Activated T-cell treated with anti-CD3 and anti-CD28 coated beads, Interleukin-2, amount 50 U/mL, for 24 hours (primary cell): ENCODE data around the gene CRLF2.
"Not testable (repeated sequence)": the region's sequence is repeated elsewhere in the genome, so short reads cannot be mapped to it uniquely, and the experiment has no call there.

Experiments
- DNase-seq: peaks from one replicate; pipeline ENCODE4 v3.0.0-alpha.2; 2020
- H3K27ac Mint-ChIP-seq: 2 replicates; pipeline ENCODE4 v1.8.0; 2020; ENCODE audit warnings: mild to moderate bottlenecking, mixed read lengths
- H3K27me3 Mint-ChIP-seq: 2 replicates; pipeline ENCODE4 v1.8.0; 2020; ENCODE audit warnings: mixed read lengths
- H3K36me3 Mint-ChIP-seq: 2 replicates; pipeline ENCODE4 v1.8.0; 2020; ENCODE audit warnings: low read depth, mixed read lengths
- H3K4me1 Mint-ChIP-seq: 2 replicates; pipeline ENCODE4 v1.8.0; 2020; ENCODE audit warnings: low read depth, mixed read lengths
- H3K4me3 Mint-ChIP-seq: 2 replicates; pipeline ENCODE4 v1.8.0; 2020; ENCODE audit warnings: mild to moderate bottlenecking, moderate library complexity, mixed read lengths
- H3K9me3 Mint-ChIP-seq: 2 replicates; pipeline ENCODE4 v1.8.0; 2020; ENCODE audit warnings: mixed read lengths

CRLF2 gene

DNA sequence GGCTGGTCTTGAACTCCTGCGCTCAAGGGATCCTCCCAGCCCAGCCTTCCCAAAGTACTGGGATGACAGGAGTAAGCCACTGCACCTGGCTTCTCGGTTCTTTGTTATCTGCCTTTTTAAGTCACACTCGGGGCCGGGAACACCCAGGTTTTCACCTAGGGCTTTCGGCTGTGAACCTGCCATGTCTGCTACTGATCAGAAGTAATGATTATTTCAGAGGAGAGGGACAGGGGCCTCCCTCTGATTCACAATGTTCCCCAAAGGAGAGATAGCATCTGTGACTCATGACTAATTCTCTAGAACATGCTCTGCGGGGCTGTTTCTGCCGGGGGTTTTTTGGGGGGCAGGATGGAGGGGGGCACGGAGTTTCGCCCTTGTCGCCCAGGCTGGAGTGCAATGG is 26.9 kb downstream of the CRLF2 start:
- Mint-ChIP-seq H3K4me3 (no peak overlapping the region), H3K27me3 (no peaks in the 10 kb centered on the region), H3K36me3 (no peaks in the 10 kb centered on the region), H3K9me3 (no peaks in the 10 kb centered on the region), H3K4me1 (peaks cover 3% of the 10 kb centered on the region), H3K27ac (no peak overlapping the region)
- no peak for DNase-seq

DNA sequence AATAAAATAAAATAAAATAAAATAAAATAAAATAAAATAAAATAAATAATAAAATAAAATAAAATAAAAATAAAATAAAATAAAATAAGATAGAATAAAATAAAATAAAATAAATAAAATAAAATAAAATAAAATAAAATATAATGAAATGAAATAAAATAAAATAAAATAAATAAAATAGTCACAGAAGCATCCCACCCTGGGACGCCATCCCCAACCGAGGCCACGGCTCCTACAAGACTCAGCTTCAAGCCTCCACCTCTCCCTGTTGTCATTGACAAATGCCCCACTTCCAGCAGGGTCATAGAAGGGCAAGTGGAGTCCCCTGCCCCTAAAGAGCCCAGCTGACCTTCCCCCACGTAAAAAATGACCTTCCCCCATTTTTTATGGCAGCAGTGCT is 30.2 kb downstream of the CRLF2 start:
- H3K4me3 Mint-ChIP-seq = no peak overlapping the region
- no peaks in the 10 kb centered on the region for H3K27me3 Mint-ChIP-seq
- H3K27ac Mint-ChIP-seq = no peak overlapping the region
- H3K36me3 Mint-ChIP-seq = no peaks in the 10 kb centered on the region
- no peak for DNase-seq
- peaks cover 3% of the 10 kb centered on the region for H3K4me1 Mint-ChIP-seq
- H3K9me3 Mint-ChIP-seq = no peaks in the 10 kb centered on the region

DNA sequence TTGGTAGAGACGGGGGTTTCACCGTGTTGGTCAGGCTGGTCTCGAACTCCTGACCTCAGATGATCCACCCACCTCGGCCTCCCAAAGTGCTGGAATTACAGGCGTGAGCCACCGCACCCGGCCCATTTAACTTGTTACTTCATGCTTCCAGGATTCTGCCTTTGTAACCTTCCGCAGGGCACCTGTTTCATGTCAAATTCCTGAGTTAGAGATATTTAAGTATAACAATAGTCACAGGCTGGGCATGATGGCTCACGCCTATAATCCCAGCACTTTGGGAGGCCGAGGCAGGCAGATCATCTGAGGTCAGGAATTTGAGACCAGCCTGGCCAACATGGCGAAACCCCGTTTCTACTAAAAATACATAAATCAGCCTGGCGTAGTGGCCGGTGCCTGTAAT is 30.8 kb downstream of the CRLF2 start:
- not testable (repeated sequence) for H3K4me1 Mint-ChIP-seq, H3K9me3 Mint-ChIP-seq, DNase-seq, H3K4me3 Mint-ChIP-seq, H3K36me3 Mint-ChIP-seq, H3K27ac Mint-ChIP-seq, H3K27me3 Mint-ChIP-seq

DNA sequence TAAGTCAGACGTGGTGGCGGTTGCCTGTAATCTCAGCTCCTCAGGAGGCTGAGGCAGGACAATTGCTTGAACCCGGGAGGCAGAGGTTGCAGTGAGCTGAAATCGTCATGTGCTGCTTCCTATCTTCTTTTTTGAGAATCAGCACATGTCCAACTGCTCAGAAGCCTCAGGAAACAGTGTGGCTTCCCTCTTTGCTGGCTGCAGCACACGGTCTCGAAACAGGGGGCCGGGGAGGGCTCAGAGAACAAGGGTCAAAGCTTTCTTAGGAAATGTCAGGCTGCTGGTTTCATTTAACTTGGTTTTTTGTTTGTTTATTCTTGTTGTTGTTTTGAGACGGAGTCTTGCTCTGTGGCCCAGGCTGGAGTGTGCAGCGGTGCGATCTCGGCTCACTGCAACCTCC is 31.3 kb downstream of the CRLF2 start:
- Mint-ChIP-seq H3K27ac (no peak overlapping the region), H3K9me3 (no peaks in the 10 kb centered on the region), H3K4me3 (no peak overlapping the region), H3K4me1 (peaks cover 3% of the 10 kb centered on the region), H3K36me3 (no peaks in the 10 kb centered on the region), H3K27me3 (no peaks in the 10 kb centered on the region)
- no peak for DNase-seq

DNA sequence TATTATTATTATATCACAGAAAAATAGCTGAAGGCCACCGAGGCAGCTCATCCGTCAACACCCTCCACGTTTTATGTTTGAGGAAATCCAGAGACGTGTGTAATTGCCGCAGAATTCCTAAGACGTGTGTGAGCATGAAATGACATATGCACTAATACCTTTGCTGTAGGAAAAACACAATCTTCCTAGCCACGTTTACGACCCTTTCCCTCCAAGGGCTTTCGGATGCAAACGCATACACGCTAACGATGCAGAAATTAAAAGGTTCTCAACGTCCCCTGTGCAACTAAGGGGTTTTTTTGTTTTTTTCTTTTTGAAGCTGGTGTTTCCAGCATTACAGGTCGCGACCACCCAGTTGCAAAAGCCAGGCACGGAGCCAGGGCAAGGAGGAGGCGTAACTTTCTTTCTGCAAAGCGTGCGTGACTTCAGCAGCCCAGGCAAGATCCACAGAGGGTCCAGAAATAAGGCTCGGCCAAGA is 33.8 kb downstream of the CRLF2 start:
- DNase-seq = no peak
- no peak overlapping the region for H3K27ac Mint-ChIP-seq
- H3K9me3 Mint-ChIP-seq = no peaks in the 10 kb centered on the region

DNA sequence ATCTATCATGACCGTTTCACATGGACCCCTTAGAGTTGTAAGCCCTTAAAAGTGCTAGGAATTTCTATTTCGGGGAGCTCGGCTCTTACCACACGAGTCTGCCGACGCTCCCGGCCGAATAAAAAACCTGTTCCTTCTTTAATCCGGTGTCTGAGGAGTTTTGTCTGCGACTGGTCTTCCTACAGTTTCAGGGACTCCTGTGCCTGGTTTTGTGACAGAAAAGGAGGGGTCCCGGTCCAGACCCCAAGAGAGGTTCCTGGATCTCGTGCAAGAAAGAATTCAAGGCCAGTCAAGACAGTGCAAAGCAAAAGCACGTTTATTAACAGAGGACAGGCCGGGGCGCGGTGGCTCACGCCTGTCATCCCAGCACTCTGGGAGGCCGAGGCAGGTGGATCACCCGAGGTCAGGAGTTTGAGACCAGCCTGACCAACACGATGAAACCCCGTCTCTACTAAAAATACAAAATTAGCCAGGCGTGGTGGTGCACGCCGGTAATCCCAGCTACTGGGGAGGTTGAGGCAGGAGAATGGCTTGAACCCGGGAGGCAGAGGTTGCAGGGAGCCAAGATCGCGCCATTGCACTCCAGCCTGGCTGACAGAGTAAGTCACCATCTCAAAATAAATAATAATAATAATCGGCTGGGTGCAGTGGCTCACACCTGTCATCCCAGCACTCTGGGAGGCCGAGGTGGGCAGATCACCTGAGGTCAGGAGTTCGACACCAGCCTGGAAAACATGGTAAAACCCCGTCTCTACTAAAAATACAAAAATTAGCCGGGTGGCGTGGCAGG is 35.7 kb downstream of the CRLF2 start:
- not testable (repeated sequence) for H3K4me3 Mint-ChIP-seq, H3K36me3 Mint-ChIP-seq, H3K4me1 Mint-ChIP-seq, DNase-seq, H3K27ac Mint-ChIP-seq, H3K27me3 Mint-ChIP-seq, H3K9me3 Mint-ChIP-seq

More for the DNA sequence above, 33.8 kb downstream of the CRLF2 start:
- Mint-ChIP-seq H3K4me3 (no peak overlapping the region), H3K36me3 (no peaks in the 10 kb centered on the region), H3K4me1 (no peaks in the 10 kb centered on the region), H3K27me3 (no peaks in the 10 kb centered on the region)

DNA sequence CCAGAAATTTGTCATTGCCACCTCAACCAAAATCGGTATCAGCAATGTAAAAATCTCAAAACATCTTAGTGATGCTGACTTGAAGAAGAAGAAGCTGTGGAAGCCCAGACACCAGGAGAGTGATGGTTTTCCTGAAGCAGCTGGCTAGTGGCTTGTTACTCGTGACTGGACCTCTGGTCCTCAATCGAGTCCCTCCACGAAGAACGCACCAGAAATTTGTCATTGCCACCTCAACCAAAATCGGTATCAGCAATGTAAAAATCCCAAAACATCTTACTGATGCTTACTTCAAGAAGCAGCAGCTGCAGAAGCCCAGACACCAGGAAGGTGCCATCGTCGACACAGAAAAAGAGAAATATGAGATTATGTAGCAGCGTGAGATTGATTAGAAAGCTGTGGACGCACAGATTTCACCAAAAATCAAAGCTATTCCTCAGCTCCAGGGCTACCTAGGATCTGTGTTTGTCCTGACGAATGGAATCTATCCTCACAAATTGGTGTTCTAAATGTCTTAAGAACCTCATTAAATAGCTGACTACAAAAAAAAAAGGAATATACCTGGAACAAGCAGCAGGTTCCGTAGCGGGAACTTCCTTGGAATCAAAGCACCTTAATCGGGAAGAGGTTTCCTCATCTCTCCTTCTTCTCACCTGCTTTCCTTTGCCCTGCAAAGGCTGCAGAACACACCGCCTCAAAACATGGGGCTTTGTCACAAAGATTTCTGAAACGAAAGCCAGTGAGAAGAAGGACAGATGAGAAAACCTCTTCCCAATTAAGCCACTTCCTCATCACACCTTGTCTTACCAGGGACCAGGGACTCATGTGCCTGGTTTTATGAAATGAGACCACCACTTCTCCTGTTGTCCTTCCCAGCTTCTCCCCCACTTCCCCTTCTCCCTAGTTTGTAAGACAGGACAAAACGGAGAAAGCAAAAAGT is 37.6 kb downstream of the CRLF2 start:
- not testable (repeated sequence) for H3K27ac Mint-ChIP-seq

DNA sequence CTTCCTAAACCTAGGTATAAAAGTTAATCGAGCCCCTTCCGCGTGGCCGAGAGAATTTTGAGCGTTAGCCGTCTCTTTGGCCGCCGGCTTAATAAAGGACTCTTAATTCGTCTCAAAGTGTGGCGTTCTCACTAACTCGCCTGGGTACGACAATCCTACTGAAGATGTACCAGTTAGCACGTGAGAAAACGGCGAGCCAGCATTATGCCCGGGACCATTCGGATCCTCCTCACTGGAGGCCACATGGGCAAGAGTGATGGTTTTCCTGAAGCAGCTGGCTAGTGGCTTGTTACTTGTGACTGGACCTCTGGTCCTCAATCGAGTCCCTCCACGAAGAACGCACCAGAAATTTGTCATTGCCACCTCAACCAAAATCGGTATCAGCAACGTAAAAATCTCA is 39.0 kb downstream of the CRLF2 start:
- H3K4me1 Mint-ChIP-seq, H3K36me3 Mint-ChIP-seq, H3K9me3 Mint-ChIP-seq, H3K27me3 Mint-ChIP-seq, H3K4me3 Mint-ChIP-seq, H3K27ac Mint-ChIP-seq, DNase-seq: not testable (repeated sequence)

More for the DNA sequence above, 37.6 kb downstream of the CRLF2 start:
- not testable (repeated sequence) for H3K4me1 Mint-ChIP-seq, H3K4me3 Mint-ChIP-seq, H3K9me3 Mint-ChIP-seq, H3K27me3 Mint-ChIP-seq, DNase-seq, H3K36me3 Mint-ChIP-seq

DNA sequence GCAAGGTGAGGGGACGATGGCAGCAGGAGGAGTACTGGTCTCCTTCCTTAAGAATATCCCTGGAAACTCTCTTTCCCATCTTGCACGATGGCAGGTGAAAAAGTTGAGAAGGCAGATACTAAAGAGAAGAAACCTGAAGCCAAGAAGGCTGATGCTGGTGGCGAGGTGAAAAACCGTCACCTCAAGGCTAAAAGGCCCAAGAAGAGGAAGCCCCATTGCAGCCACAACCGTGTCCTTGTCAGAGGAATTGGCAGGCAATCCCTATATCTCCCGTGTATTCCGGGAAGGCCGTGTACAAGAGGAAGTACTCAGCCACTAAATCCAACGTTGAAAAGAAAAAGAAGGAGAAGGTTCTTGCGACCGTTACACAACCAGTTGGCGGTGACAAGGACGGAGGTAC is 40.0 kb downstream of the CRLF2 start:
- Mint-ChIP-seq H3K27ac (no peak overlapping the region), H3K4me1 (no peaks in the 10 kb centered on the region), H3K4me3 (no peak overlapping the region), H3K9me3 (no peaks in the 10 kb centered on the region), H3K36me3 (no peaks in the 10 kb centered on the region), H3K27me3 (no peaks in the 10 kb centered on the region)
- no peak for DNase-seq

DNA sequence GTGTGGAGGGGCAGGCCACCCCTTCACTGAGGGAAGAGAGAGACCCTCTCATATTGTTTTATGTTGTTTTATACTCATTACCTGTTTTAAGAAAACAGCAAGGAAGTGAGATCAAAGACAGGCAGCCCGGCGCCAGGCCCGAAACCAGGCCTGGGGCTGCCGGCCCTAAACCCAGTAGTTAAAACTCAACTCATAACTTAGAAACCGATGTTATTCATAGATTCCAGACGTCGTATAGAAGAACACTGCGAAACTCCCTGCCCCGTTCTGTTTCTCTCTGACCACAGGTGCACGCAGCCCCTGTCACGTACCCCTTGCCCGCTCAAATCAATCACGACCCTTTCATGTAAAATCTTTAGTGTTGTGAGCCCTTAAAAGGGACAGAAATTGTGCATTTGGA is 40.5 kb downstream of the CRLF2 start:
- H3K4me1 Mint-ChIP-seq, H3K27me3 Mint-ChIP-seq, DNase-seq, H3K4me3 Mint-ChIP-seq, H3K27ac Mint-ChIP-seq, H3K36me3 Mint-ChIP-seq, H3K9me3 Mint-ChIP-seq: not testable (repeated sequence)

DNA sequence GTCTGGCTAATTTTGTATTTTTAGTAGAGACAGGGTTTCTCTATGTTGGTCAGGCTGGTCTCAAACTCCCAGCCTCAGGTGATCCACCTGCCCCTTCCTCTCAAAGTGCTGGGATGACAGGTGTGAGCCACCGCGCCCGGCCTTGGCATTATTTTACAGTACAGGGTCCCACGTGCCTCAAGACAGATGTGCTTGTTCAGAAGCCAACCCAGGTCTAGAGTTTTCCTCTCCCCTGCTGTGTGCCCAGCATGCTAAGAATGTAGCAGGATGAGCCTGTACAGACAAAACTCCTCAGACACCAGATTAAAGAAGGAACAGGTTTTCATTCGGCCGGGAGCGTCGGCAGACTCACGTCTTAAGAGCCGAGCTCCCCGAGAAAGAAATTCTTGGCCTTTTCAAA is 42.2 kb downstream of the CRLF2 start:
- Mint-ChIP-seq H3K4me3 (no peak overlapping the region), H3K27ac (no peak overlapping the region)

DNA sequence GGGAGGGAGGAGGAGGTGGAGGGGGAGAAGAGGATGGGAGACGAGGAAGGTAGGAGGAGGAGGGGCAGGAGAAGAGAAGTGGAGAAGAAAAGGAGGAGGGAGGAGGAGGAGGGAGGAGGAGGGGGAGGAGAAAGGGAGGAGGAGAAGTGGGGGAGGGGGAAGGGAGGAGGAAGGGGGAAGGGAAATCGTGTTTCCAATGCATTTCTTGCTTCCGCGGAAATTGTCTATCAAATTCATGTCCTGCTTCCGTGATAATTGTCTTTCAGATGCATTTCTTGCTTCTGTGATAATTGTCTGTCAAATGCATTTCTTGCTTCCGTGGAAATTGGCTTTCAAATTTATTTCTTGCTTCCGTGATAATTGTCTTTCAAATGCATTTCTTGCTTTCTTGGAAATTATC is 43.3 kb downstream of the CRLF2 start:
- no peak overlapping the region for H3K4me3 Mint-ChIP-seq

More for the DNA sequence above, 42.2 kb downstream of the CRLF2 start:
- Mint-ChIP-seq H3K27me3 (peaks cover 7% of the 10 kb centered on the region), H3K9me3 (no peaks in the 10 kb centered on the region), H3K36me3 (no peaks in the 10 kb centered on the region), H3K4me1 (peaks cover 4% of the 10 kb centered on the region)
- DNase-seq = no peak

DNA sequence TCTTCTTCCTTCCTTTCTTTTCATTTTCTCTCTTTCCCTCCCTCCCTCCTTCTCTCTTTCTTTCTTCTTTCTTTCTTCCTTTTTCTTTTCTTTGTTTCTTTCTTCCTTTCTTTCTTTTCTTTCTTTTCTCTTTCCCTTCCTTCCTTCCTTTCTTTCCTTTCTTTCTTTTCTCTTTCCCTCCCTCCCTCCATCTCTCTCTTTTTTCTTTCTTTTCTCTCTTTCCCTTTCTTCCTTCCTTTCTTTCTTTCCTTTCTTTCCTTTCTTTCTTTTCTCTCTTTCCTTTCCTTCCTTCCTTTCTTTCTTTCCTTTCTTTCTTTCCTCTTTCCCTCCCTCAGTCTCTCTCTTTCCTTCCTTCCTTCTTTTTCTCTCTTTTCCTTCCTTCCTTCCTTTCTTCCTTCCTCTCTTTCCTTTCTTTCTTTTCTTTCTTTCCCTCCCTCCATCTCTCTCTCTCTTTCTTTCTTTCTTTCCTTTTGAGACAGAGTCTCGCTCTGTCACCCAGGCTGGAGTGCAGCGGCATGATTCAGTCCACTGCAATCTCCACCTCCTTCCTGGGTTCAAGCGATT is 44.4 kb downstream of the CRLF2 start:
- H3K4me1 Mint-ChIP-seq = peaks cover 7% of the 10 kb centered on the region
- no peak overlapping the region for H3K27ac Mint-ChIP-seq
- no peak for DNase-seq
- H3K9me3 Mint-ChIP-seq = no peaks in the 10 kb centered on the region
- no peaks in the 10 kb centered on the region for H3K36me3 Mint-ChIP-seq
- no peak overlapping the region for H3K4me3 Mint-ChIP-seq
- H3K27me3 Mint-ChIP-seq = peaks cover 20% of the 10 kb centered on the region

More for the DNA sequence above, 43.3 kb downstream of the CRLF2 start:
- H3K36me3 Mint-ChIP-seq = no peaks in the 10 kb centered on the region
- DNase-seq = no peak
- no peaks in the 10 kb centered on the region for H3K9me3 Mint-ChIP-seq
- H3K27ac Mint-ChIP-seq = no peak overlapping the region
- peaks cover 11% of the 10 kb centered on the region for H3K27me3 Mint-ChIP-seq
- peaks cover 7% of the 10 kb centered on the region for H3K4me1 Mint-ChIP-seq

DNA sequence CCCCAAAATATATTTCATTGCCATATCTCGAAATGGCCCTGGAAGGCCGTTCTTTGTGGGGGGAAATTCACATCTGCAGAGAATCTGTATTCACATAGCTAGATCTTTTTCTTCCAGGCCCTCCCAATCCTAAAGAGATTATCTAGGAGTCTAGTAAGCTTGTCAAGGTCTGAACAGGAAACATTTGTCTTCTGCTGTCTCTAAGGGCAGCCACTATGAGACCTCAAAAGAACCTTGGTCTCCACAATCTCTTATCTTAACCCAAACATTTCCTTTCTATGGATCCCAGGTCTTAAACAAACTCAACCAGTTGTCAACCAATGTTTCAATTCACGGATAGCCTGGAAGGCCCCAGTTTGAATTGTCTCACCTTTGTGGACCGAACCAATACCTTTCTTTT is 45.0 kb downstream of the CRLF2 start:
- H3K4me3 Mint-ChIP-seq = no peak overlapping the region
- no peak for DNase-seq
- H3K9me3 Mint-ChIP-seq = no peaks in the 10 kb centered on the region
- peaks cover 20% of the 10 kb centered on the region for H3K27me3 Mint-ChIP-seq
- H3K27ac Mint-ChIP-seq = no peak overlapping the region
- H3K36me3 Mint-ChIP-seq = no peaks in the 10 kb centered on the region
- peaks cover 7% of the 10 kb centered on the region for H3K4me1 Mint-ChIP-seq
